HUES64 (cell line): ENCODE results near the gene GPR158.

Experiments used
- H3K27ac ChIP-seq: 2 replicates; pipeline ENCODE4 v1.7.0; 2013; ENCODE audit warnings: low read depth, low read length, inconsistent platforms
- H3K27me3 ChIP-seq: 2 replicates; pipeline ENCODE4 v1.6.1; 2013; ENCODE audit warnings: mild to moderate bottlenecking, low read length; ENCODE audit not compliant: insufficient read depth
- H3K36me3 ChIP-seq: 2 replicates; pipeline ENCODE4 v1.6.1; 2013; ENCODE audit warnings: mild to moderate bottlenecking, low read length; ENCODE audit not compliant: insufficient read depth
- H3K4me1 ChIP-seq: 2 replicates; pipeline ENCODE4 v1.6.1; 2013; ENCODE audit warnings: mild to moderate bottlenecking, low read length, moderate library complexity; ENCODE audit not compliant: insufficient read depth
- H3K4me3 ChIP-seq: 2 replicates; pipeline ENCODE4 v1.5.1; 2013; ENCODE audit warnings: mild to moderate bottlenecking, low read length, moderate library complexity
- H3K9ac ChIP-seq: 2 replicates; pipeline ENCODE4 v1.6.1; 2013; ENCODE audit warnings: mild to moderate bottlenecking, low read depth, low read length
- H3K9me3 ChIP-seq: 2 replicates; pipeline ENCODE4 v1.6.1; 2013; ENCODE audit warnings: low read depth, low read length; ENCODE audit not compliant: insufficient read depth
- WGBS: fragments of 150-250, 120-280 bp; methylation state at CpG from one replicate; pipeline ENCODE4 v1.1.7; 2013; ENCODE audit warnings: missing lambda C conversion rate; 5-methylcytosine and 5-hydroxymethylcytosine counted together

GPR158 gene

GRCh38 chr10:25398680-25399079, 223.9 kb downstream of the GPR158 start:
- no peak overlapping the region for H3K9ac ChIP-seq

GRCh38 chr10:25405871-25406270, 231.1 kb downstream of the GPR158 start:
- 91% methylated on average over 1 of the region's 1 CpG for WGBS
- Histone ChIP-seq H3K4me3 (no peak overlapping the region), H3K27me3 (no peaks in the 10 kb centered on the region), H3K36me3 (no peaks in the 10 kb centered on the region), H3K4me1 (no peaks in the 10 kb centered on the region), H3K9me3 (no peaks in the 10 kb centered on the region), H3K27ac (no peak overlapping the region), H3K9ac (no peak overlapping the region)

More at GRCh38 chr10:25398680-25399079, 223.9 kb downstream of the GPR158 start:
- Histone ChIP-seq H3K27ac (no peak overlapping the region), H3K4me3 (no peak overlapping the region), H3K4me1 (no peaks in the 10 kb centered on the region), H3K36me3 (no peaks in the 10 kb centered on the region), H3K9me3 (no peaks in the 10 kb centered on the region), H3K27me3 (no peaks in the 10 kb centered on the region)
- WGBS: 77% methylated on average over 3 of the region's 3 CpGs

- Histone ChIP-seq H3K27ac (no peak overlapping the region), H3K4me1 (no peaks in the 10 kb centered on the region), H3K27me3 (no peaks in the 10 kb centered on the region), H3K4me3 (no peak overlapping the region), H3K9me3 (peaks cover 8% of the 10 kb centered on the region; the same call in 1 of the 2 replicates), H3K9ac (no peak overlapping the region), H3K36me3 (no peaks in the 10 kb centered on the region)
- WGBS: 83% methylated on average over 2 of the region's 2 CpGs
Measured at GRCh38 chr10:25417611-25418010, 242.8 kb downstream of the GPR158 start.

GRCh38 chr10:25425776-25426175, 251.0 kb downstream of the GPR158 start:
- WGBS: 91% methylated on average over 2 of the region's 2 CpGs

GRCh38 chr10:25436431-25436830, 261.6 kb downstream of the GPR158 start:
- no peak overlapping the region for H3K4me3 ChIP-seq
- H3K27me3 ChIP-seq: no peaks in the 10 kb centered on the region
- no peak overlapping the region for H3K27ac ChIP-seq
- H3K9ac ChIP-seq: no peak overlapping the region
- H3K9me3 ChIP-seq: no peaks in the 10 kb centered on the region
- 90% methylated on average over 2 of the region's 2 CpGs for WGBS
- peaks cover 5% of the 10 kb centered on the region; the same call in 1 of the 2 replicates for H3K4me1 ChIP-seq
- H3K36me3 ChIP-seq: no peaks in the 10 kb centered on the region

More at GRCh38 chr10:25425776-25426175, 251.0 kb downstream of the GPR158 start:
- H3K4me3 ChIP-seq: no peak overlapping the region
- no peaks in the 10 kb centered on the region for H3K4me1 ChIP-seq
- H3K27ac ChIP-seq: no peak overlapping the region
- no peaks in the 10 kb centered on the region for H3K36me3 ChIP-seq
- no peak overlapping the region for H3K9ac ChIP-seq
- H3K27me3 ChIP-seq: no peaks in the 10 kb centered on the region
- peaks cover 8% of the 10 kb centered on the region; the same call in 1 of the 2 replicates for H3K9me3 ChIP-seq

GRCh38 chr10:25441270-25441669, 266.5 kb downstream of the GPR158 start:
- Histone ChIP-seq H3K27ac (no peak overlapping the region), H3K9ac (no peak overlapping the region)
- 89% methylated on average over 1 of the region's 1 CpG for WGBS

GRCh38 chr10:25444266-25444665, 269.5 kb downstream of the GPR158 start:
- H3K27me3 ChIP-seq: no peaks in the 10 kb centered on the region
- H3K36me3 ChIP-seq: no peaks in the 10 kb centered on the region
- H3K4me3 ChIP-seq: no peak overlapping the region
- no peak overlapping the region for H3K9ac ChIP-seq
- no peaks in the 10 kb centered on the region for H3K9me3 ChIP-seq
- no peak overlapping the region for H3K27ac ChIP-seq
- H3K4me1 ChIP-seq: peaks cover 7% of the 10 kb centered on the region; the same call in 1 of the 2 replicates
- WGBS: 82% methylated on average over 6 of the region's 6 CpGs

More at GRCh38 chr10:25441270-25441669, 266.5 kb downstream of the GPR158 start:
- H3K9me3 ChIP-seq: no peaks in the 10 kb centered on the region
- H3K27me3 ChIP-seq: no peaks in the 10 kb centered on the region
- peaks cover 8% of the 10 kb centered on the region for H3K4me1 ChIP-seq
- no peak overlapping the region for H3K4me3 ChIP-seq
- H3K36me3 ChIP-seq: no peaks in the 10 kb centered on the region

- no peaks in the 10 kb centered on the region for H3K36me3 ChIP-seq
- 100% methylated on average over 2 of the region's 4 CpGs for WGBS
- no peak overlapping the region for H3K27ac ChIP-seq
- H3K4me3 ChIP-seq: no peak overlapping the region
- peaks cover 14% of the 10 kb centered on the region for H3K4me1 ChIP-seq
- no peak overlapping the region for H3K9ac ChIP-seq
- peaks cover 3% of the 10 kb centered on the region; the same call in 1 of the 2 replicates for H3K9me3 ChIP-seq
- no peaks in the 10 kb centered on the region for H3K27me3 ChIP-seq
Measured at GRCh38 chr10:25451401-25451800, 276.6 kb downstream of the GPR158 start.

GRCh38 chr10:25453619-25454018, 278.8 kb downstream of the GPR158 start:
- Histone ChIP-seq H3K9ac (no peak overlapping the region), H3K36me3 (no peaks in the 10 kb centered on the region), H3K4me1 (peaks cover 17% of the 10 kb centered on the region), H3K4me3 (no peak overlapping the region), H3K27me3 (no peaks in the 10 kb centered on the region), H3K9me3 (peaks cover 3% of the 10 kb centered on the region; the same call in 1 of the 2 replicates), H3K27ac (no peak overlapping the region)
- WGBS: 100% methylated on average over 1 of the region's 1 CpG

- Histone ChIP-seq H3K9me3 (peaks cover 3% of the 10 kb centered on the region; the same call in 1 of the 2 replicates), H3K27me3 (no peaks in the 10 kb centered on the region), H3K36me3 (no peaks in the 10 kb centered on the region), H3K27ac (peak overlapping the region; percentile 66), H3K9ac (no peak overlapping the region), H3K4me3 (no peak overlapping the region; the same call in 1 of the 2 replicates), H3K4me1 (peaks cover 17% of the 10 kb centered on the region)
- WGBS: 74% methylated on average over 3 of the region's 4 CpGs
Measured at GRCh38 chr10:25455980-25456567, 281.3 kb downstream of the GPR158 start.

- Histone ChIP-seq H3K4me3 (no peak overlapping the region), H3K36me3 (no peaks in the 10 kb centered on the region), H3K4me1 (peaks cover 17% of the 10 kb centered on the region), H3K27me3 (no peaks in the 10 kb centered on the region), H3K9ac (no peak overlapping the region), H3K9me3 (peaks cover 3% of the 10 kb centered on the region; the same call in 1 of the 2 replicates), H3K27ac (no peak overlapping the region)
- WGBS: 97% methylated on average over 2 of the region's 2 CpGs
Measured at GRCh38 chr10:25457552-25457951, 282.8 kb downstream of the GPR158 start.
